CD4-positive, alpha-beta T cell treated with Interleukin-6 at 100 ng/mL for 8 hours (primary cell): ENCODE results near the gene E4F1.

Experiments
- DNase-seq: peaks from one replicate; pipeline ENCODE4 v3.0.0-alpha.2; 2020; ENCODE audit warnings: mixed read lengths, low spot score

The E4F1 gene

GRCh38 chr16:2223221-2223941 is at the start of gene E4F1:
Gene E4F1 (plus strand): TSS chr16:2223591. CDS start chr16:2223614, 23 bp downstream.
- peak; percentile 99 for DNase-seq

- no peak for DNase-seq
Observed at GRCh38 chr16:2173916-2174315, 49.5 kb upstream of the E4F1 start.

GRCh38 chr16:2174396-2175131 is 48.8 kb upstream of the E4F1 start:
- no peak for DNase-seq

GRCh38 chr16:2175454-2175853 is 47.9 kb upstream of the E4F1 start:
- no peak for DNase-seq

GRCh38 chr16:2176047-2176446 is 47.3 kb upstream of the E4F1 start:
- no peak for DNase-seq

GRCh38 chr16:2177101-2177500 is 46.3 kb upstream of the E4F1 start:
- no peak for DNase-seq

- DNase-seq, result no peak
Observed at GRCh38 chr16:2177561-2177960, 45.8 kb upstream of the E4F1 start.

GRCh38 chr16:2178321-2179106 is 44.9 kb upstream of the E4F1 start:
- DNase-seq, result no peak

GRCh38 chr16:2179107-2179501 is 44.3 kb upstream of the E4F1 start:
- no peak for DNase-seq

GRCh38 chr16:2179576-2179975 is 43.8 kb upstream of the E4F1 start:
- no peak for DNase-seq

GRCh38 chr16:2180461-2180860 is 42.9 kb upstream of the E4F1 start:
- no peak for DNase-seq

GRCh38 chr16:2180962-2181923 is 42.1 kb upstream of the E4F1 start:
- no peak for DNase-seq

GRCh38 chr16:2181952-2182351 is 41.4 kb upstream of the E4F1 start:
- no peak for DNase-seq

GRCh38 chr16:2183671-2184070 is 39.7 kb upstream of the E4F1 start:
- DNase-seq, result no peak

- no peak for DNase-seq
Observed at GRCh38 chr16:2184346-2184745, 39.0 kb upstream of the E4F1 start.

- DNase-seq, result no peak
Observed at GRCh38 chr16:2184962-2185361, 38.4 kb upstream of the E4F1 start.

- no peak for DNase-seq
Observed at GRCh38 chr16:2186064-2186463, 37.3 kb upstream of the E4F1 start.

GRCh38 chr16:2186505-2186904 is 36.9 kb upstream of the E4F1 start:
- DNase-seq, result no peak

GRCh38 chr16:2187212-2187611 is 36.2 kb upstream of the E4F1 start:
- no peak for DNase-seq

GRCh38 chr16:2188395-2188794 is 35.0 kb upstream of the E4F1 start:
- DNase-seq, result no peak

GRCh38 chr16:2189252-2189893 is 34.0 kb upstream of the E4F1 start:
- DNase-seq, result no peak
